Measurements from ENCODE around the gene DCLK1. TPM values are rescaled to one million over a fixed set of nuclear protein-coding genes. Genes with fewer than 3 reads are reported as not detected.

The DCLK1 gene
- total RNA-seq, 1 donor from 2014 or later, result 3.9 TPM

DNA sequence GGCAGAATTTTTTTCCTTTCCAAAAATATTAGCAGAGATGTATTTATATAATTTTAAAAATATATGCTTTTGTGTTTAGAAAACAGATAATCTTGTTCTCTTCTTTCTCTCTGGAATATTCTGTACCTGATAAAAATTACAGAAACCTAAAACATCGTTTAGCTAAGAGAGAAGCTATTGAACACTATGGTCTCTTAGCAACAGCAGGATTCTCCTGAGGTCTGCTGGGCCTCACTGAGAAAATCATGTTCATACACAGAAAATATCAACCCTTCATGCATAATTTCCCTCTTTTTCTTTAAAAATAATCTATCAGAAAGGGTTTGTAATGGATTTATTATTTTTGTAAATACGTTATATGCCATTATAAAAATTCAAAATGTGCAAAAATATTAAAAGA, 242.2 kb downstream of the DCLK1 start:
- H3K27me3 Mint-ChIP-seq, result peaks cover 89% of the 10 kb centered on the region
- H3K4me1 Mint-ChIP-seq (ENCODE audit: low read depth), result peaks cover 22% of the 10 kb centered on the region
- TF ChIP-seq, protein P1, sequence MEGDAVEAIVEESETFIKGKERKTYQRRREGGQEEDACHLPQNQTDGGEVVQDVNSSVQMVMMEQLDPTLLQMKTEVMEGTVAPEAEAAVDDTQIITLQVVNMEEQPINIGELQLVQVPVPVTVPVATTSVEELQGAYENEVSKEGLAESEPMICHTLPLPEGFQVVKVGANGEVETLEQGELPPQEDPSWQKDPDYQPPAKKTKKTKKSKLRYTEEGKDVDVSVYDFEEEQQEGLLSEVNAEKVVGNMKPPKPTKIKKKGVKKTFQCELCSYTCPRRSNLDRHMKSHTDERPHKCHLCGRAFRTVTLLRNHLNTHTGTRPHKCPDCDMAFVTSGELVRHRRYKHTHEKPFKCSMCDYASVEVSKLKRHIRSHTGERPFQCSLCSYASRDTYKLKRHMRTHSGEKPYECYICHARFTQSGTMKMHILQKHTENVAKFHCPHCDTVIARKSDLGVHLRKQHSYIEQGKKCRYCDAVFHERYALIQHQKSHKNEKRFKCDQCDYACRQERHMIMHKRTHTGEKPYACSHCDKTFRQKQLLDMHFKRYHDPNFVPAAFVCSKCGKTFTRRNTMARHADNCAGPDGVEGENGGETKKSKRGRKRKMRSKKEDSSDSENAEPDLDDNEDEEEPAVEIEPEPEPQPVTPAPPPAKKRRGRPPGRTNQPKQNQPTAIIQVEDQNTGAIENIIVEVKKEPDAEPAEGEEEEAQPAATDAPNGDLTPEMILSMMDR (IDR thresholded peaks at IDR 0.05; ENCODE audit: unreplicated experiment), result no peak
- no peaks in the 10 kb centered on the region for H3K9me3 Mint-ChIP-seq (ENCODE audit: low read depth)
- H3K27ac Mint-ChIP-seq, result no peak overlapping the region
- DNase-seq (ENCODE audit: low spot score, unreplicated experiment), result no peak
- no peak overlapping the region for H3K4me3 Mint-ChIP-seq (ENCODE audit: low read depth)
- no peaks in the 10 kb centered on the region for H3K36me3 Mint-ChIP-seq (ENCODE audit: insufficient read depth)

GRCh38 chr13:35888457-35888883, 242.7 kb downstream of the DCLK1 start:
- Mint-ChIP-seq H3K27ac (no peak overlapping the region), H3K4me1 (ENCODE audit: low read depth) (peaks cover 22% of the 10 kb centered on the region), H3K36me3 (ENCODE audit: insufficient read depth) (no peaks in the 10 kb centered on the region), H3K27me3 (peaks cover 89% of the 10 kb centered on the region), H3K9me3 (ENCODE audit: low read depth) (no peaks in the 10 kb centered on the region), H3K4me3 (ENCODE audit: low read depth) (no peak overlapping the region)
- DNase-seq (ENCODE audit: low spot score, unreplicated experiment), result no peak
- TF ChIP-seq, protein P1 (IDR thresholded peaks at IDR 0.05; ENCODE audit: unreplicated experiment), result no peak

DNA sequence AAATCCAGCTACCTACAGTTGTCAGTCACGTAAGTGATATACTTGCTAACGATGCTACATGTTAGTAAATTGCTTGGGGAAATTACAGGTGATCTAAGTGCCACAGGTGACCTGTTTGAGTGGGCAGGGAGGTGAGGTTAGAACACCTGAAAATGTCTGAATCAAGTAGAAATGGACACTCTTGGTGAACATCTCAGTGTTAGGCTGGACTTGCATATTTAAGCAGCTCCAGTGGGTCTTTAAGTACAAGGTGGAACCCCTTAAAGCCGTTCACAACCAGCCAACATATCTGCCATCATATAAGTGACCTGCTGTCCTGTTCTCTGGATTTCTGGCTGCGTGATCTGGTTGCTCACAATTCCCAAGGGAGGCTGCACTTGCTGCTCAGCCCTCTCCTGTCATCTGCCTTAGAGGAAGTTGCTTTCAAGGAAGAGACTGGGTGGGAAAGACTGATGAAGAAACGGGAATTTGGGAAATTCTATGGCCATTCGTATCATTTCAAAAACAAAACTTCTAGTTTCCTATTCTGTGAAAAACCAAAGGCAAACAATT, 244.0 kb downstream of the DCLK1 start:
- DNase-seq (ENCODE audit: low spot score, unreplicated experiment), result no peak
- no peaks in the 10 kb centered on the region for H3K9me3 Mint-ChIP-seq (ENCODE audit: low read depth)
- H3K4me3 Mint-ChIP-seq (ENCODE audit: low read depth), result no peak overlapping the region
- H3K27me3 Mint-ChIP-seq, result peaks cover 89% of the 10 kb centered on the region
- peaks cover 24% of the 10 kb centered on the region for H3K4me1 Mint-ChIP-seq (ENCODE audit: low read depth)
- no peaks in the 10 kb centered on the region for H3K36me3 Mint-ChIP-seq (ENCODE audit: insufficient read depth)
- H3K27ac Mint-ChIP-seq, result no peak overlapping the region
- TF ChIP-seq, protein P1 (IDR thresholded peaks at IDR 0.05; ENCODE audit: unreplicated experiment), result no peak

- Mint-ChIP-seq H3K4me1 (ENCODE audit: low read depth) (peaks cover 25% of the 10 kb centered on the region), H3K36me3 (ENCODE audit: insufficient read depth) (no peaks in the 10 kb centered on the region), H3K27ac (no peak overlapping the region), H3K9me3 (ENCODE audit: low read depth) (no peaks in the 10 kb centered on the region), H3K27me3 (peaks cover 87% of the 10 kb centered on the region), H3K4me3 (ENCODE audit: low read depth) (no peak overlapping the region)
- TF ChIP-seq, protein P1 (IDR thresholded peaks at IDR 0.05; ENCODE audit: unreplicated experiment), result no peak
- DNase-seq (ENCODE audit: low spot score, unreplicated experiment), result no peak
These were observed 244.7 kb downstream of the DCLK1 start for GRCh38 chr13:35886332-35887114.

DNA sequence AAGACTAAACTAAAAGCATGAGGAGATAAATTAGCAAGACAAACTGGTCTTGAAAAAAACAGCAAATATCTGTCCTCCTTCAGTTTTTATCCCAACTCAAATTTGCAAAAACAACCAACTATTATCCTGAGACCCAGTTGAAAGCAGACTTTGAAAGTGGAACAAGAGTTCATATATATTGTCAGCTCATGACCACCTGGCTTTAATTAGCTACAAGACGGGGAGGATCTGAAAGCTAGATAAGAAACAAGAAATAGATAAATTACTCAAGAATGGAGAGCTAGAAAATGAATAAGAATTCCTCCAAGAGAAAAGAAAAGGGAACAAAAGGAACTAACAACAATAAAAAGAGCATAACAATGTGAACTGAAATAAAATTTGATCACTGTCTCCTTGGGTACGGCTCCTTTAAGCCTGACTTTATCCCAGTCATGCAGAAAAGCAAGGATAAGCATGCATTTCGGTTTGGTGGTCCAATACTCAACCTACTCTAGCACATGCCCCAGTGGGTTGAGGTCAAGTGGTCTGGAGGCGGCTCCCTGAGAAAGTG, 246.9 kb downstream of the DCLK1 start:
- no peaks in the 10 kb centered on the region for H3K9me3 Mint-ChIP-seq (ENCODE audit: low read depth)
- no peak overlapping the region for H3K4me3 Mint-ChIP-seq (ENCODE audit: low read depth)
- H3K27ac Mint-ChIP-seq, result no peak overlapping the region
- H3K4me1 Mint-ChIP-seq (ENCODE audit: low read depth), result peaks cover 30% of the 10 kb centered on the region
- no peaks in the 10 kb centered on the region for H3K36me3 Mint-ChIP-seq (ENCODE audit: insufficient read depth)
- TF ChIP-seq, protein P1 (IDR thresholded peaks at IDR 0.05; ENCODE audit: unreplicated experiment), result no peak
- peaks cover 88% of the 10 kb centered on the region for H3K27me3 Mint-ChIP-seq
- DNase-seq (ENCODE audit: low spot score, unreplicated experiment), result no peak
